HEK293 (cell line): Measurements from ENCODE around the gene MBP.

Source experiments
- CTCF ChIA-PET: fragments of 350-600 bp; formaldehyde crosslinking; extraction: SDS; loops from one replicate; lab custom pipeline; 2021; ENCODE audit warnings: antibody characterized with exemption; lab: Yijun Ruan, JAX
- POLR2A ChIA-PET: fragments of 300-600 bp; formaldehyde crosslinking; extraction: SDS; loops from one replicate; lab custom pipeline; 2020; ENCODE audit warnings: antibody characterized with exemption, inconsistent platforms; lab: Yijun Ruan, JAX
- H3K27ac ChIP-seq: fragments of 200-500 bp; sonication (Bioruptor generic); 2 replicates; pipeline ENCODE4 v1.5.1; 2014; ENCODE audit warnings: low read depth, low read length, control low read depth, inconsistent platforms; ENCODE audit errors: extremely low read depth
- H3K36me3 ChIP-seq, 2 experiments: fragments of 200-500 bp in 1 of 2; sonication (Bioruptor generic) in 1 of 2; 1 replicate in 1 of 2; 2 replicates in 1 of 2; pipeline ENCODE4 v1.5.1; 2014 to 2017; ENCODE audit warnings: inconsistent platforms in 2 of 2, low read length in 2 of 2; ENCODE audit not compliant: control insufficient read depth in 2 of 2, insufficient read depth in 1 of 2
- H3K4me1 ChIP-seq: fragments of 200-500 bp; sonication (Bioruptor generic); 2 replicates; pipeline ENCODE4 v1.5.1; 2014; ENCODE audit warnings: mild to moderate bottlenecking, low read length, inconsistent platforms; ENCODE audit not compliant: control insufficient read depth, insufficient read depth
- H3K4me3 ChIP-seq: 2 replicates; pipeline ENCODE4 v1.5.1; 2011; ENCODE audit warnings: low read depth, mild to moderate bottlenecking, control low read depth, low read length, moderate library complexity
- H3K9me3 ChIP-seq: fragments of 200-500 bp; sonication (Bioruptor generic); 2 replicates; pipeline ENCODE4 v1.5.1; 2014; ENCODE audit warnings: low read depth, low read length, inconsistent platforms; ENCODE audit not compliant: control insufficient read depth, insufficient read depth
- HIC1 ChIP-seq: fragments of 450-650 bp; formaldehyde crosslinking; IDR thresholded peaks from 2 replicates; pipeline ENCODE4 v1.5.1; 2016; ENCODE audit warnings: missing biosample characterization, missing genetic modification characterization
- OVOL3 ChIP-seq: fragments of 450-650 bp; formaldehyde crosslinking; IDR thresholded peaks from 2 replicates; pipeline ENCODE4 v1.5.1; 2016; ENCODE audit warnings: missing biosample characterization, missing genetic modification characterization
- SALL2 ChIP-seq: fragments of 450-650 bp; formaldehyde crosslinking; IDR thresholded peaks from 2 replicates; pipeline ENCODE4 v1.5.0; 2017; ENCODE audit warnings: missing biosample characterization, mild to moderate bottlenecking, missing genetic modification characterization, borderline replicate concordance
- ZBTB49 ChIP-seq: fragments of 450-650 bp; formaldehyde crosslinking; IDR thresholded peaks from 2 replicates; pipeline ENCODE4 v1.5.1; 2016; ENCODE audit warnings: missing biosample characterization, missing genetic modification characterization, low read depth
- ZBTB8A ChIP-seq: fragments of 450-650 bp; formaldehyde crosslinking; IDR thresholded peaks from 2 replicates; pipeline ENCODE4 v1.5.1; 2016; ENCODE audit warnings: missing biosample characterization, missing genetic modification characterization
- ZNF121 ChIP-seq: fragments of 450-650 bp; formaldehyde crosslinking; IDR thresholded peaks from 2 replicates; pipeline ENCODE4 v1.5.1; 2016; ENCODE audit warnings: missing biosample characterization, missing genetic modification characterization
- ZNF140 ChIP-seq: fragments of 450-650 bp; formaldehyde crosslinking; IDR thresholded peaks from 2 replicates; pipeline ENCODE4 v1.5.1; 2016; ENCODE audit warnings: missing biosample characterization, missing genetic modification characterization
- ZNF169 ChIP-seq: fragments of 450-650 bp; formaldehyde crosslinking; IDR thresholded peaks from 2 replicates; pipeline ENCODE4 v1.5.1; 2016; ENCODE audit warnings: missing biosample characterization, missing genetic modification characterization
- ZNF174 ChIP-seq: fragments of 450-650 bp; formaldehyde crosslinking; IDR thresholded peaks from 2 replicates; pipeline ENCODE4 v1.5.0; 2017; ENCODE audit warnings: missing biosample characterization, mild to moderate bottlenecking, missing genetic modification characterization
- ZNF175 ChIP-seq: fragments of 450-650 bp; formaldehyde crosslinking; IDR thresholded peaks from 2 replicates; pipeline ENCODE4 v1.5.1; 2016; ENCODE audit warnings: missing biosample characterization, missing genetic modification characterization
- ZNF18 ChIP-seq: fragments of 450-650 bp; formaldehyde crosslinking; IDR thresholded peaks from 2 replicates; pipeline ENCODE4 v1.5.1; 2016; ENCODE audit warnings: missing biosample characterization, missing genetic modification characterization
- ZNF2 ChIP-seq: fragments of 450-650 bp; formaldehyde crosslinking; IDR thresholded peaks from 2 replicates; pipeline ENCODE4 v1.5.1; 2016; ENCODE audit warnings: missing biosample characterization, missing genetic modification characterization
- ZNF324 ChIP-seq: fragments of 450-650 bp; formaldehyde crosslinking; IDR thresholded peaks from 2 replicates; pipeline ENCODE4 v1.5.1; 2016; ENCODE audit warnings: missing biosample characterization, missing genetic modification characterization
- ZNF404 ChIP-seq: fragments of 450-650 bp; formaldehyde crosslinking; IDR thresholded peaks from 2 replicates; pipeline ENCODE4 v1.5.1; 2017; ENCODE audit warnings: missing biosample characterization, missing genetic modification characterization
- ZNF416 ChIP-seq: fragments of 450-650 bp; formaldehyde crosslinking; IDR thresholded peaks from 2 replicates; pipeline ENCODE4 v1.5.1; 2016; ENCODE audit warnings: missing biosample characterization, missing genetic modification characterization
- ZNF549 ChIP-seq: fragments of 450-650 bp; IDR thresholded peaks from 2 replicates; pipeline ENCODE4 v1.5.1; 2018; ENCODE audit warnings: missing biosample characterization, missing genetic modification characterization, mild to moderate bottlenecking, inconsistent platforms, moderate library complexity
- ZNF610 ChIP-seq: fragments of 450-650 bp; formaldehyde crosslinking; IDR thresholded peaks from 2 replicates; pipeline ENCODE4 v1.5.1; 2016; ENCODE audit warnings: missing biosample characterization, missing genetic modification characterization, borderline replicate concordance
- ZXDB ChIP-seq: fragments of 450-650 bp; formaldehyde crosslinking; IDR thresholded peaks from 2 replicates; pipeline ENCODE4 v1.5.1; 2016; ENCODE audit warnings: missing biosample characterization, missing genetic modification characterization

MBP gene

DNA sequence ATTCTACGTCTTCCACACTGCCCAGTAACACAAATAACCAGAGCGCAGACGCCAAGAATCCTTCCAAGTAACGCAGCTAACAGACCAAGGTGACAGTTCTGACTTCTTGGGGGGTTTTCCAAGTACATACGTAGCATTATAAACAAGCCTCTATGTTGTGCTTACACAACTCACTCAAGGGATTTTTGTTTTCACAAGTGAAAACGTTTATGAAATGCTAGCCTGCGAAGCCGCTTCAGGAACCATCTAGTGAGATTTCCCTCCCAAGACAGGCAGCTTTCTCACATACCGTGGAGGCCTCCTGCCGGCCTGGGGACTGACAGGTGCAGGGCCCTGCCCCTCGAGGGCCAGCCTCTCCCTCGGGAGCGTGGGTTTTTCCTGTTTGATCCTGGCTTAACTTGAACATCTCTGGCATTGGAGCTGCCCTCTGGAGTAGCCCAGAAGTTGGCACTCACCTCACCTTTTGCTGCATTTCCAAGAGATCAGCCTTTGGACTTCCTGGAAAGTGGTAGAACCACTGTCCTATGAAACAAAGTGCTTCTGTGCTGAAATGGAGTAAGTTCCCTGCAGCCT lies 151.1 kb downstream of the MBP start:
- no peak overlapping the region for H3K4me3 ChIP-seq

DNA sequence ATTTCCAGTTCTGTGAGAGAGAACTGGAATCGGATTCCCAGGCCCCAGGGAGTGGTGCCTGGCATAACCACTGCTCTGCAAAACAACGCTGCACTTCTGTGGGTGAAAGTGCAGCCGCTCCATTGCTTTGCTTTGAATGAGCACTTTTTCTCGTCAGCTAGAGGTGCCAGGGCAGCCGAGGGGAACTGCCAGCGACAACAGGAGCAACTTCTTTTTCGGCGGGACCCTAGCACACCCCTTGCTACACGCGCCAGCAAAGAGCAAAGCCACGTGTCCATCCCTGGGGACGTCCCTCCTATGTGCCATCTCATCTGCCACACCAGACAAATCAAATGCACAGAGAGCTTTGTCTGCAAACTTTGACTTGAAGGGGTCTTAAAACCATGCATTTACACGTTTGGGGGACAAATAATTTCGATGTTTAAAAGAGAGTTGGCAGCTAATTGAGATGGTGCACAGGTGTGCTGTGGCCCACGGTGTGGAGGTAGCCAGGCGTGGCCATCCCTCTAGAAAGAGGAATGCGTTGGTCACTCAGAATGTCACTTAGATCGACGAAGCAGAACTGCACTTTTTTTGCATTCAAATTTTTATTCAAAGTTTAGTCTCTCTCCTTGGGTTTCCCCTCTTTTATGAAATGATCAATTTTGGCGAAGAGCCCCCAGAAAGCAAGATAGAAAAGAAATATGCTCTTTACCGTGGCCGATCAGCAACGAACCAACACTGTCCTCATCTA lies 151.8 kb downstream of the MBP start:
- Histone ChIP-seq H3K4me3 (no peak overlapping the region), H3K27ac (no peak overlapping the region), H3K4me1 (no peaks in the 10 kb centered on the region), H3K36me3 (no peaks in the 10 kb centered on the region), H3K9me3 (no peaks in the 10 kb centered on the region)
- TF ChIP-seq ZNF18 (tag by site-specific recombination) (no peak), ZNF174 (no peak), OVOL3 (tag by site-specific recombination) (no peak), ZNF610 (no peak), ZNF2 (tag by site-specific recombination) (no peak), ZNF175 (tag by site-specific recombination) (no peak), ZNF549 (tag by site-specific recombination) (no peak)
- ChIA-PET CTCF (interaction anchor here (0.6 to 7.1 kb wide), 2 partner anchors 57 to 179 kb away, joined by 3 to 84 read pairs; no protein-coding TSS in a partner anchor), POLR2A (no interaction called here)

More for the DNA sequence above, 151.1 kb downstream of the MBP start:
- Histone ChIP-seq H3K9me3 (no peaks in the 10 kb centered on the region), H3K36me3 (no peaks in the 10 kb centered on the region), H3K27ac (no peak overlapping the region), H3K4me1 (no peaks in the 10 kb centered on the region)
- POLR2A ChIA-PET: no interaction called here
- TF ChIP-seq ZNF140 (no peak), SALL2 (tag by site-specific recombination) (no peak), ZXDB (no peak), ZBTB49 (tag by site-specific recombination) (no peak), ZNF404 (tag by site-specific recombination) (no peak), ZNF324 (tag by site-specific recombination) (no peak), ZNF416 (no peak), ZBTB8A (tag by site-specific recombination) (no peak), HIC1 (tag by site-specific recombination) (no peak), ZNF610 (no peak), ZNF121 (tag by site-specific recombination) (no peak), ZNF169 (tag by site-specific recombination) (no peak)
- CTCF ChIA-PET: interaction anchor here (0.6 to 7.1 kb wide), 3 partner anchors 58 to 179 kb away, joined by 3 to 84 read pairs (median 3); no protein-coding TSS in a partner anchor
